HG03097 (cell line): ENCODE data around the gene MORN3.
A peak's percentile ranks its signal among the peaks of the same experiment; 100 is the strongest.
"Not testable (repeated sequence)": the region's sequence is repeated elsewhere in the genome, so short reads cannot be mapped to it uniquely, and the experiment has no call there.

Experiments
- ATAC-seq: cut with Tn5 transposase; IDR thresholded peaks from one replicate; pipeline ENCODE4 v1.9.1; 2021; ENCODE audit not compliant: unreplicated experiment, low FRiP score

MORN3 gene, protein sequence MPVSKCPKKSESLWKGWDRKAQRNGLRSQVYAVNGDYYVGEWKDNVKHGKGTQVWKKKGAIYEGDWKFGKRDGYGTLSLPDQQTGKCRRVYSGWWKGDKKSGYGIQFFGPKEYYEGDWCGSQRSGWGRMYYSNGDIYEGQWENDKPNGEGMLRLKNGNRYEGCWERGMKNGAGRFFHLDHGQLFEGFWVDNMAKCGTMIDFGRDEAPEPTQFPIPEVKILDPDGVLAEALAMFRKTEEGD

DNA sequence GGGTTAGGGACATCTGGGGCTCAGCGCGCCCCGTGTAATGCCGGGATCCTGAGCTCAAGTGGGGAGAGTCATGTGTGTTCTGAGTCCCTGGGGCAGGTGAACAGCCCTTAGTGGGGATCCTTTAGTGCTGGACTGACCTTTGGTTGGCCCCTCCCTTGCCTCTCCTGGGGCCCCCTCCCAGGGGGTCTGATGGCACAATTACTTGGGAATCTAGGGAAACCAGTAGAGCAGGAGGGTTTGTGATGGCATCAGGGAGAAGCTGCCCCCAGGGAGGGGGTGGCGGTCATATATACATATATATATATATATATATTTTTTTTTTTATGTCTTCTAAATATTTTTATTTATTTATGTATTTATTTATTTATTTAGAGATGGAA is at the start of gene MORN3:
Gene MORN3, minus strand, starts transcription at position 134 of the 380 bp plus-strand sequence. CDS start 171 bp downstream, outside the sequence.
- no peak for ATAC-seq

GRCh38 chr12:121718653-121719239 is 49.3 kb upstream of the MORN3 start:
- ATAC-seq: no peak

DNA sequence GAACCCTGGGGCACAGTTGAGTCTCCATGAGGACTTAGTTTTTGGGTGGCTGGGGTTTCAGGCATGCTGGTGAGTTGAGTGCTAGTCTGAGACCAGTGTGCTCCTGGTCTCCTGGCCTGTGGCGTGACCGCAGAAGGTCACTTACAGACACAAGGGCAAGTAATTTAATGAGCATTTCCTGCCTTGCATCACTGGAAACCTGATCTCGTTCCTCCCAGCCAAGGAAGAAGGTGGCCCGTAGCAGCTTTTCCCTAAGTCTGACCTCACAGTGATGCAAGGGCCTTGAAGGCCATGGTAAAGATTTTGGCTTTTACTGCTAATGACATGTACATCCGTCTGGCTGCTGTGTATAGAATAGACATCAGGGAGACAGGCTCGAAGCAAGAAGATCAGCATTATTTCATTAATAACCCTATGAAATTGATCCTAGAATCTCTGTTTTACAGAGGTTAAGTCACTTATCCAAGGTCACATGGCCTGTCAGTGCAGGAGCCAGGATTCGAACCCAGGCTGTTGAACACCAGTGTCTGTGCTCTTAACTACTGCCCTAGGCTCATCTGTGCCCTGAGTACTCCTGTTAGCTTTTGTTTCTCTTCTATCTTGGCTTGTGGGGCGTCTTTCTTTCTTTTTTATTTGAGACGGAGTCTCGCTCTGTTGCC is 47.7 kb upstream of the MORN3 start:
- ATAC-seq: no peak

GRCh38 chr12:121715862-121716435 is 46.5 kb upstream of the MORN3 start:
- ATAC-seq: no peak

DNA sequence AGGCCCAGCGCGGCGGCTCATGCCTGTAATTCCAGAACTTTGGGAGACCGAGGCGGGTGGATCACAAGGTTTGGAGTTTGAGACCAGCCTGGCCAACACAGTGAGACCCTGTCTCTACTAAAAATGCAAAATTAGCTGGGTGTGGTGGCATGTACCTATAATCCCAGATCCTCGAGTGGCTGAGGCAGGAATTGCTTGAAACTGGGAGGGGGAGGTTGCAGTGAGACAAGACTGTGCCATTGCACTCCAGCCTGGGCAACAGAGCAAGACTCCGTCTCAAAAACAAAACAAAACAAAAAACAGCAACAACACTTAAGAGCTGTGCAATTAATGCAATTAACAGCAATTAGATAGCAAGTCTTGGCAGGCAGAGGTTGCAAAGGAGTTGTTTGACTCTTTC is 45.6 kb upstream of the MORN3 start:
- not testable (repeated sequence) for ATAC-seq

GRCh38 chr12:121713793-121714192 is 44.3 kb upstream of the MORN3 start:
- no peak for ATAC-seq

DNA sequence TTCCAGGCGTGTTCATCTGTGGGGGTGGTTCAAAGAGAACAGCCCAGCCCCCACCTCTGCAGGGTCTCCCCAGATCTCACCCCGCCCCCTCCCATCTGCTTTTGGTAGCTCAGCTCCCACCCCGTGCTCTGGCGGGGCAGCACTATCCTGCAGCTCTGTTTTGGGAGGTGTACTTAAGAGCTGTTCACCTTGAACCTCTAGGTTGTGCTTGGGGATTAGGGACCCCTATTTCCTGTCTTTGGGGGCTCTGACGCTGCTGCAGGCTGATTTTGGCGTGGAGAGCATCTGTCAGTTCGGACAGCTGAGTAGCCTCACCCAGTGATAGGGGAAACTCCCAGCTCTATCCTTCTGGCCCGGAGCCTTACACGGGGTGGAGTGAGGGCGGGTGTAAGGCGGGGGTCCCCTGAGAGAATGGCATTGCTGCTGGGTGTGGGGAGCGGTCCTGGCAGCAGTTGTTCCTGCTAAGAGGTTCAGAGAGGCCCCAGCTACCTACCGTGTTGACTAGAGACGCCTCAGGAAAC is 43.9 kb upstream of the MORN3 start:
- ATAC-seq: no peak

DNA sequence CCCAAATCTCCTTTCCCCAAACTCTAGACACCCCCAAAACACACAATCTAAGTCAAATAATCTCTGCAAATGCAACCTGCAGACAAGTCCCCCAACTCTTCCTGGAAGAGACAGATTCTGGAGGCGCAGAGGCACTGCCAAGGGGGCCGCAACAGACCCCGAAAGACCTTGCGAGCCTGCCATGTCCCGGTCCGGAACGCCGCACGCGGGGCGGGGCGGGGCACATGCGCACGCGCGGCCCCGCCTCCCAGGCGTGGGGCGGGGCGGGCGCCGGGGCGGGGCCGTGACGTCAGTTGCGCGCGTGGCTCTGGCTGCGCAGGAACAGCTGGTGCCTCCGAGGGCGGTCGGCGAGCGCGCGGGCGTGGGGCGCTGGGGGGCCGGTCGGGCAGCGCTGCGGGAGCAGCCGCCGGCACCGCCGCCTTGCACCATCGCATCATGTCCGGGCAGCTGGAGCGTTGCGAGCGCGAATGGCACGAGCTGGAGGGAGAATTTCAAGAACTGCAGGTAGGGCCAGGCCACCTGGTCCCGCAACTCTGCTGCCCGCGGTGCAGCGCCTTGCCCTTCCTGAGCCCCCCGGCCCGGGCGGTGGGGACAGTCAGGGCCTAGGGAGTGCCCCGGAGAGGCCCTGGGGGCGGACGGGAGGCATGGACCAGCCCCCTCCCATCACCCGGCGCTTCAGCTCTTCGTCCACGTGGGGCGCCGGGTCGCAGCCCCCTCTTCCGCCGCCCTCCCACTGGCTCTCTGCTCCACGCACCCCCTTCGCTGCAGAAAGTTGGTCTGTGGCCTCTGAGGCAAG is 43.2 kb upstream of the MORN3 start, which contains the start of gene TMEM120B:
Gene TMEM120B, plus strand, starts transcription at position 292 of the 796 bp plus-strand sequence. Its CDS starts 144 bp downstream, at position 436.
- ATAC-seq: peak; percentile 76

DNA sequence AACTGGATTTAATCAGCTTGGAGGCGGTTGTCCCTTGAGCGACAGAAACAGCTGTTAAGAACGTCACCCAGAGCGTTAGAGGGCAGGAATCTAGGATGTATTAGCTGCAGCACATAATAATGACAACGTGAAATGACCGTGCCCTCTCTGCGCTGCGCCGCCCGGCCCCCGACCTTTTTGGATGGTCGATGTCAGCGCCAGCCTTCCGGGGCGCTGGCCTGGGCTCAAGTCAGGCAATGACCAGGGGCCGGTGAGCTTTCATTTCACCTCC is 42.7 kb upstream of the MORN3 start:
- peak; percentile 25 for ATAC-seq

- no peak for ATAC-seq
These were observed 42.1 kb upstream of the MORN3 start for GRCh38 chr12:121711361-121712189.

DNA sequence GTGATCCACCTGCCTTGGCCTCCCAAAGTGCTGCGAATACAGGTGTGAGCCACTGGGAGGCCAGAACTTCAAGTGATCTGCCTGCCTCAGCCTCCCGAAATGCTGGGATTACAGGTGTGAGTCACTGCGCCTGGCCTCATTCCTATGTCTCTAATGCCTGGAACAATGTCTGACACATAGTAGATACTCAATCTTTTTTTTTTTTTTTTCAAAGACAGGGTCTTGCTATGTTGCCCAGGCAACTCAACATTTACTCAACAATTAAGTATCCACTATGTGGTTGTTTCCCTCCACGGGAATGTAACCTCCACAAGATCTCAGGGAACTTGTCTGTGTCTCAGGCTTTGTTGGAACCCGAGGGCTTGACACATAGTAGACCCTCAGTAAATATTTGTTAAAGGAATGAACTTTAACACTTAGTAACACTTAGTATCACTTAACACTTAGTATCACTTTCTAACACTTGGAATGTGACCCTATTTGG is 40.1 kb upstream of the MORN3 start:
- ATAC-seq: no peak

DNA sequence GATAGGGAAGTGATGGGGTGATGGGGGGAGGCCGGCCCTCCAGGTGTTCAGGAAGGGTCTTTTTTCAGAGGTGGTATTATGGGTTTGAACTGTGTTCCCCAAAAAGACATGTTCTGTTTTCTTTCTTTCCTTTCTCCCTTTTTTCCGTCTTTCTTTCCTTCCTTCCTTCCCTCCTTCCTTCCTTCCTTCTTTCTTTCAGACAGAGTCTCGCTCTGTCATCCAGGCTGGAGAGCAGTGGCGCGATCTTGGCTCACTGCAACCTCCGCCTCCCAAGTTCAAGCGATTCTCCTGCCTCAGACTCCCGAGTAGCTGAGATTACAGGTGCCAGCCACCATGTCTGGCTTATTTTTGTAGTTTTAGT is 39.6 kb upstream of the MORN3 start:
- ATAC-seq: not testable (repeated sequence)

DNA sequence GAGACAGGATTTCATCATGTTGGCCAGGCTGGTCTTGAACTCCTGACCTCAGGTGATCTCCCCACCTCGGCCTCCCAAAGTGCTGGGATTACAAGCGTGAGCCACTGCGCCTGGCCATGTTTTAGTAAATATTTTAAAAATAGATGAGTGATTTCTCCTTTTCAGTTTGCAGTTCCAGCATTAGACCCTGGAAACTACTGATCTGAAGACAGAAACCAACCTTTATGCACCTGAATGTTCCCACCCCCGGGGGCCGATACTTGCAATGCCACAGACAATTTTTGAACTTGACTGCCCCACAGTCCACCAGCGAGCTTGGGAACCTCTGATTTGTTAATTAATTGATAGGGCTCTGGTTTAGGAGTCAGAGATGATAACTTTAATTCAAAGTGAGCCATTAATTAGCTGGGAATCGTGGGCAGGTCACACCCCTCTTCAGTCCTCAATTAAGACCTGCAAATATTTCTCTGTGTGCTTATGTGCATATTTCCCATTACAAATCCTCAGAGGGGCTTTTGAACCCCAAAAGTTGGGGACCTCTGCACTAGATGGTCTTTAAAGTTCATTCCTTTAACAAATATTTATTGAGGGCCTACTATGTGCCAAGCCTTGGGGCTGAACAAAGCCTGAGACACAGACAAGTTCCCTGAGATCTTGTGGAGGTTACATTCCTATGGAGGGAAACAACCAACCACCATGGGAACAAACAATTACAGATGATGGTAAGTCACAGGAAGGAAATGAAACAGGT is 39.0 kb upstream of the MORN3 start:
- no peak for ATAC-seq

DNA sequence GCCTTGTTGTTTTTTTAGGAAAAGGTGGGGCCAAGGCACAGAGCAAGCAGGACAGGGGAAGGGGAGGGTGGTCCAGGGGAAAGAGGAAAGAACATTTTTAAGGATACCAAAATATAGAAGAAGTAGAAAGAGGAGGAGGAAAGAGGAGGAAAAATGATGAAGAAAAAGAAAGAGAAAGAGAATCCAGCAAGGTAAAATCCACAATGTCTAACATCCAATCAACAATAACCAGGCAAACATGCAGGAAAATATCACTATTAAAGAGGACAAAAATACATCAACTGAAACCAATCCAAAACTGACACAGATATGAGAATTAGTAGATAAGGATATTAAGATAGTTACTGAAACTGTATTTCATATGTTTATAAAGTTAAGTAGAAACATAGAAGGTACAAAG is 36.1 kb upstream of the MORN3 start:
- no peak for ATAC-seq

DNA sequence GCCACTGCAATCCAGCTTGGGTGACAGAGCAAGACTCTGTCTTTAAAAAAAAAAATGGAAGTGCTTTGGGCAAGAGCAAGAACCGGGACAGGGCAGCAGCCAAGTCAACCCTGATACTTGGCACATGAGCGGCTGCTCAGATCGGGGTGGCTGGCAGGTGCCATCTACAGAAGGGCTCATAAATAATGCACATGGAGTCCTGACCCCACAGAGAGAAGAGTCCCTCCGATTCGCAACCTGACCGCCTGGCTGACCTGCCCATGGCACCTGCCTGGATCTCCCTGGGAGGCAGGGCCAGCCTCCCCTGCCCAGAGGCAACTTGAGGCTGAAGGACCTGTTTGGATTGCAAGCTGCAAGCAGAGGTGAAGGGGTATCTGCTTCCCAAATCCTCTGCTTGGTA is 33.5 kb upstream of the MORN3 start:
- no peak for ATAC-seq

- ATAC-seq: no peak
These were observed 32.3 kb upstream of the MORN3 start for GRCh38 chr12:121701667-121702277.

DNA sequence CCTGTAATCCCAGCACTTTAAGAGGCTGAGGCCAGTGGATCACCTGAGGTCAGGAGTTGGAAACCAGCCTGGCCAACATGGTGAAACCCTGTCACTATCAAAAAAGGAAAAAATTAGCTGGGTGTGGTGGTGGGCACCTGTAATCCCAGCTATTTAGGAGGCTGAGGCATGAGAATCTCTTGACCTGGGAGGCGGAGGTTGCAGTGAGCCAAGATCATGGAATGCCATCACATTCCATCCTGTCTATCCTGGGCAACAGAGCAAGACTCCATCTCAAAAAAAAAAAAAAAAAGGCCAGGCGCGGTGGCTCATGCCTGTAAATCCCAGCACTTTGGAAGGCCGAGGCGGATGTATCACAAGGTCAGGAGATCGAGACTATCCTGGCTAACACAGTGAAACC is 28.4 kb upstream of the MORN3 start:
- not testable (repeated sequence) for ATAC-seq

DNA sequence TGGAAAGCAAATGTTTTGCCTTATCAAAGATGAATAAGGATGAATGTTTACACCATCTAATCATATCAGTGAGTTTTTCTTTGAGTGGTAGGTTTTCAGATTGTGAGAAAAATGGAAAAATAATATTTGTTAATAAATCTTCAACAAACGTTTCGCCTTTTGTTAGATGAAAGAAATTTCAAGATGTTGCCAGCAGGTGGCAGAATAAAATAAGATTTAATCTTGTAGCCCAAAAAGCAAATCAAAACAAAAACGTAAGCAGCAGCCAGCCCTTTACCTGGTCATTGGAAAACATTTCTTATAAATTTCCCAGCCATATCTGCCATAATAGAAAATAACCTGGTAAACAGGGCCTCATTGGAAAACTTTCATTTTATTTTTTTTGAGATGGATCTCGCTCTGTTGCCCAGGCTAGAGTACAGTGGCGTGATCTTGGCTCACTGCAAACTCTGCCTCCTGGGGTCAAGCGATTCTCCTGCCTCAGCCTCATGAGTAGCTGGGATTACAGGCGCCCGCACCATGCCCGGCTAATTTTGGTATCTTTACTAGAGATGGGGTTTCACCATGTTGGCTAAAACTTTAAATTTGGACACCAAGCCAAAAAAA is 27.7 kb upstream of the MORN3 start:
- ATAC-seq: no peak
